ENCODE measurements around the gene ATP6V1D.
"Not testable (repeated sequence)": the region's sequence is repeated elsewhere in the genome, so short reads cannot be mapped to it uniquely, and the experiment has no call there.

Gene ATP6V1D

DNA sequence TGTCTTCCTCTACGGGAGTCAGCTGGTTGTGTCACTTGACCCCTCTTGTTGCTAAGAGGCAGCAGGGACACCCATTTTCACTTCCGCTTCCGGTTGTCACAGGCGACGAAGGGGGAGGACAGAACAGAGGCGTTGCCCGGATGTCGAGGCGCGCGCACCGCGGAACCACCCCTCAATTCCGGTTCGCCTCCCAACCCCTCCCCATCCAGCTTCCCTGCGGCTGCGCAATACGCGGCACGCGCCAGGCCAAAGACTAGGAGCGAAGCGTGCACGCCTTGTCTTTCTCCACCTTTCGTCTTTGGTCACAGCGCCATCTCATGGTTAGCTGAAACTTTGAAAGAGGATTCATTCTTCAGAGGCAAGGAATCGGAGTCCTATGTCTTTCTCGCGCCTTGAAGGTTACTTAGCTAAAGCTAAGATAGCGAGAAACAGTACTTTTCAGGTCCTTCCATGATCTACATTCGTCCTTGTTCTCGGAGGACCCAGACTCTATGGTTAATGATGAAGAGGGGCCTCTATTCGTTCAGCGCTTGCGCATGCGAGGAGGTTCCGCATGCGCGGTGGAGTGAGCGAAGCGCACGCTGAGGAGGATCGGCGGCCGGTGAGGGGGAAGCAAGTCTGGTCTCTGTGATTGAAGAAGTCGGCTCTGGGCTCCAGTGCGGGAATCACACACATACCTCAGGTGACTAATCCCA is at the start of gene ATP6V1D, which contains the start of gene EIF2S1:
Gene ATP6V1D (minus strand): TSS at position 30 of the 695 bp plus-strand sequence. CDS start 106 bp downstream, outside the sequence.
Gene EIF2S1 (plus strand): TSS at position 554 of the 695 bp plus-strand sequence. CDS start 4,440 bp downstream, outside the sequence.
- peak; percentile 96 to 99 (median 99) for DNase-seq

DNA sequence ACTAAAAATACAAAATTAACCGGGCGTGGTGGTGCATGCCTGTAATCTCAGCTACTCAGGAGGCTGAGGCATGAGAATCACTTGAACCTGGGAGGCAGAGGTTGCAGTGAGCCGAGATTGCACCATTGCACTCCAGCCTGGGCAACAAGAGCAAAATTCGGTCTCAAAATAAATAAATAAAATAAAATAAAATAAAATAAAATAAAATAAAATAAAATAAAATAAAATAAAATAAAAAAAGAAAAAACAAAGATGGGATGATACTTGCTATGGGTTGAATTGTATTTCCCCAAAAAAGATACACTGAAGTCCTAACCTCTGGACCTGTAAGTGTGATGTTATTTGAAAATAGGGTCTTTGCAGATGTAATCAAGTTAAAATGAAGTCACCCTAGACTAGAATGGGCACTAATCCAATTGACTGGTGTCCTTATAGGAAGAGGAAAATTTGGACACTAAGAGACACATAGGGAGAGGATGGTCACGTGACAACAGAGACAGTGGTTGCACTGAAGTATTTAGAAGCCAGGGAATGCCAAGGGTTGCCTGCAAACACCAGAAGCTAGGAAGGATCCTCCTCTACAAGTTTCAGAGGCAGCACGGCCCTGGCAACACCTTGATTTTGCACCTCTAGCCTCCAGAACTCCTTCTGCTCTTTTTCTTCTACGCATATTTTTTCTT is 48.7 kb upstream of the ATP6V1D start:
- not testable (repeated sequence) for DNase-seq

DNA sequence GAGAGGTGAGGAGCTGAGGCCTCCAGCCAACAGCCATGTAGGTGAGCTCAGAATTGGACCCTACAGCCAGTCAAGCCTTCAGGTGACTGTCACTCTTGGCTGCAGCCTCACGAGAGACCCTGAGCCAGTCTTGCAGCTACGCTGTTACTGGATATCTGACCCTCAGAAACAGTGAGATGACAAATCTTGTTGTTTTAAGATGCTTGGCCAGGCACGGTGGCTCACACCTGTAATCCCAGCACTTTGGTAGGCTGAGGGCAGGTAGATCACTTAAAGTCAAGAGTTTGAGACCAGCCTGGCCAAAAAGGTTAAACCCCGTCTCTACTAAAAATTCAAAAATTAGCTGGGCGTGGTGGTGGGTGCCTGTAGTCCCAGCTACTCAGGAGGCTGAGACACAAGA is 46.2 kb upstream of the ATP6V1D start:
- no peak for DNase-seq

DNA sequence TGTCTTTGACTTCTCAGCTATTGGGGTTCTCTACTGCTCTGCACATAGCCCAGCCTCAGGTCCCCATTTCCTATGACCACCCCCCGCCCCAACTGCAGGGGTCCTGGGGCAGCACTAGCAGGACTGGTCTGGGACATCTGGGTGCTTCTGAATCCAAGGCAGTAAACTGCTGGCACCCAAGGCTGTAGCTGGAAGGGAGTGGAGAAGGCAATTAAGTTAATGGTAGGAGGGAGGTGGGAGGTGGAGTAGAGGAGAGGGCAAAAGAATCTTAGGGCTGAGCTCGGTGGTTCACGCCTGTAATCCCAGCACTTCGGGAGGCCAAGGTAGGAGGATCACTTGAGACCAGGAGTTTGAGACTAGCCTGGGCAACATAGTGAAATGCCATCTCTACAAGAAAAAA is 40.8 kb upstream of the ATP6V1D start:
- no peak for DNase-seq

DNA sequence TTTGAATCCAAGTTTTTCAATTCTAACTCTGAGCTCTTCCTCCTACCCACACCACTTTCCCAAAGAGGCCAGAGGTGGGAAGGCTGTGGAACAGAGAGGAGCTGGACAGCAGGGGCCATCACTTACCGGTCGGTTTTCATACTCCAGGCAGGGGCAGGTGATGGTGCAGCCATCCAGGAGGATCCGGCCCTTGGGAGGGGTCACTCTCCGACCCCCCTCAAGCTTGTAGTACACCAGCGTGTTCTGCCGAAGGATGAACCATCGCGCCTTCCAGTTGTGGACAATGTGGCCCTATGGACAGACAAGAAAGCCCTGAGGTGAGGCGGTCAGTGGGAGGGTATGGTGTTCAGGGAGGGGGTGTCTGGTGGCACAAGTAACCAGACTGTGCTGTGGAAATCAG is 37.9 kb upstream of the ATP6V1D start:
- no peak for DNase-seq

DNA sequence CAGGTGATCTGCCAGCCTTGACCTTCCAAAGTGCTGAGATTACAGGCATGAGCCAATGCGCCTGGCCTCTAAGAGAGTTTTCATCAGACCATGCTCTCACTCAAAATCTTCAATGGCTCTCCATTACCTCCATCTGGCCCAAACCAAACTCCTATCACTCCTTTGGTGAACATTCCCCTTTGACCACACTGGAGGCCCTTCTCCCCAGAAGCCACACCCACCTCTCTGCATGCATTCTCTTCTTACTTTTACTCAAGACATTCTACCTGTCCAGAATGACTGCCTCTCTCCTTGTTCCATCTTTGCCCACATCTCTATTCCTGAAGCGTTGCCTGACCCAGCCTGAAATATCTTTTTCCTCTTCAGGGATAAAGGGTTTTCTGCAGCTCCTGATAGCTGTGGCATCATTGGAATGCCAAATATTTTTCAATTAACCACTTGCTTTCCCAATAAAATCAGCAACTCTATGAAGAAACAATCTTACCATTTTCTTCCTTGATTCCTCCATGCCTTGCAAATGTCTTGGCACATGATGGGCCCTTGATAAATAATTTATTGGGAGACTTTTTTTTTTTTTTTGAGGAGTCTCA is 36.9 kb upstream of the ATP6V1D start:
- DNase-seq, result no peak

DNA sequence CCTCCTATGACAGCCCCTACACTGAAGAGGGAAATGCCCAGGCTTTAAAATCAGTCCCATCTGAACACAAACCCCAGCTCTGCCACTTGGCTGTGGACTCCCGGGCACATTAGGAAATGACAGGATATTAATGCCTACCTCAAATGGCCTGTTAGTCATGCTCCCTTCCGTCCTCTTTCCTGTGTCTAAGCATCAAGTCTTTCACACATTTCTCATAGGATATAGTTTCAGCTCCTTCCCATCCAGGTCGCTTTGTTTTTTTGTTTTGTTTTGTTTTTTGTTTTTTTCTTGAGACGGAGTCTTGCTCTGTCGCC is 36.2 kb upstream of the ATP6V1D start:
- DNase-seq, result no peak

DNA sequence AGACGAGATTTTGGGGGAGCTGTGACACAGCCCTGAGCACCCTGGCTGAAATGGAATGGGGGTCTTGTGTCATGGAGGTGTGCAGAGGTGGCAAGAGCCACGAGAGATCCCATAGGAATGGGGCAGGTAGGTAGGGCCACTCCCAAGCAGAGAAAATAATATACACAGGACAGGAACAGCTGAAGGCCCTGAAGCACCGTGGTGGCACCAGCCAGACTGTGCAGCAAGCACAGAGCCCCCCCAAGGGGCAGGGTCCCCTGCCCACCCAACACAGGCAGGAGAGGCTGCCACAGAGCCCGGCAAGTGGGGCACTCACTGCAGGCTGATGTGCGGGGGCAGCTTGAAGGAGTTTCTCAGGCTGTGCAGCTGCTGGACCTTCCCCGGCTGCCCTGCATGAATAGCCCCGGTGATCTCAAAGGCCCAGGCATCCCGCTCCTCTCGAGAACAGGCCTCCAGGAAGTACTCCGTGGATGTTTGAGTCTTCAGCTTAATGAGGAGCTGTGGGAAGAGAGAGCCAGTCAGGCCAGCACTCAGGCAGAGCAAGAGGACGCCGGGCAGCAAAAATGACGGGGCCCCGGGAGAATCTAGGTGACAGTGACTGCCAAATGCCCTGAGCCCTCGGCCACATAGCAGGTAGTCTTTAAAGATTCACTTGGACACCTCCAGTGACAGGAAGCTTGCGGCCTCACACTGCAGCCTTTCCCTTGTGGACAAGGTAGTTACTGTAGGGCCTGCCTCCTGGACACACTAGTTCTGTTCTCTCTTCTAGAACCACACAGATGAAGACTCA is 35.7 kb upstream of the ATP6V1D start:
- DNase-seq, result no peak

DNA sequence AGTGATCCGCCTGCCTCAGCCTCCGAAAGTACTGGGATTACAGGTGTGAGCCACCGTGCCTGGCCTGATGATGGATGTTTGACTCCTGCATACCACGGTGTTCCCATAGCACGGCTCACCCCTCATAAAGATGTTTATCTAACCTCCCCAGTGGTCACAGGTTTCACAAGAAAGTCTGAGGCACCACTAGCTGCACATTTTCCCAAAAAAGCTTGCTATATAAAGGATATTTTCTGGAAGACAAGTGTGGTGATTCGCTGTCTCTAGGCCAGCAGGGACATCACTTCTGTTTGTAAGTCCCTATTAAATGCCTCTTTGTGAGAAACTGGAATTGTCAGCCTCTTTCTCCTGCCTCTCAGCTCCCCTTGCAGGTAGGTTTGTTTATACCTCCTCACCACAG is 34.1 kb upstream of the ATP6V1D start:
- no peak for DNase-seq

DNA sequence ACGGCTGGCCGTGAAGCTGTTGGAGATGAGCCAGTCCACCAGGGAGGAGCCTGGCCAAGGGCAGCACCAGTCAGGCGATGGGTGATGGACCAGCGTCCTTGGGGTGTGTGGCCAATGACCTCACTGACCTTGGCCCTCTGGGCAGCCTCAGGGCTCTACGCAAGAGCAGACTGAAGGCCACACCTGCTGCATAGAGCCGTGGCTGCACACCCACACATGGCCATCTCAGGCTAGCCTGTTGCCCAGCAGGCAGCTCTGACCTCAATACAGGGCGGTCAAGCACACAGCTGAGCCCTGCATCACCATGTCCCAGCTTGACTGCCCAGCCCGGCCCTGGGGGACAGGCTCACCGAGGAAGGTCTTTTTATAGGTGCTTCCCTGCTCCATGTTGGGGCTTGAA is 33.2 kb upstream of the ATP6V1D start:
- DNase-seq, result no peak

DNA sequence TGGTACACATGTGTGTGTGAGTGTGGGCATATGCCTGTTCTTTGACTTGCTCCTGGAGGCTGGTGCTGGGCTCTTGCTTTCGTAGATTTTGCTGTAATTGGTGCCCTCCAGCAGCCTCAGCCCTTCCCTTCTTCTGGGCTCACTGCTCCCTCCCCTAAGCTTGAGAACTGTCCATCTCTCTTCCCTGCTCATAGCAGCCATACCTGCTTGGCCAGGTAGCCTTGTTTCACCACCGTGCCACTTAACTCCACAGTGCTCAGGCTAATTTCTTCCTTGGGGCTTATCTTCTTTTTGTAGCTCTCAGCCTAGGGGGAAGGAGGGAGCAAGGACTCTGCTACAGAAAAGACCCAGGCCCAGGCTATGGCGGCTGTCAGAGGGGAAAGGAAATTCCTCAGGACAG is 32.5 kb upstream of the ATP6V1D start:
- no peak for DNase-seq

DNA sequence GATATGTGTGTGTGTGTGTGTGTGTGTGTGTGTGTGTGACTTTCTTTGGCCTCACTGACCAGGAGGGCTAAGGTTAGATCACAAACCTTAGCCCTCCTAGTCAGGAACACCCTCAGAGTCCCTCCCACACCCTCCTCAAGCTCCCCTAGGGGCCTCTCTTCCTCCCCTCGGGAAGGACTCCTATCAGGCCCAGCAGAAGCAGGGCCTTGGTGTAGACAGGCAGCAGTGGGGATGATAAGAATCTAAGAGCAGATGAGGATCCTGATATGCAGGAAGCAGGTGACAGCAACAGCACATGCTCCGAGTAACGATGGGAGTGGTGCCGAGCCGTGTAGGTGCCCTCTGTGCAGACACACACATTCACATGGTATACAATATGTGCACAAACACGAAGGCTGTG is 31.7 kb upstream of the ATP6V1D start:
- peak in 2 of 6 experiments; percentile 3 to 4 for DNase-seq

DNA sequence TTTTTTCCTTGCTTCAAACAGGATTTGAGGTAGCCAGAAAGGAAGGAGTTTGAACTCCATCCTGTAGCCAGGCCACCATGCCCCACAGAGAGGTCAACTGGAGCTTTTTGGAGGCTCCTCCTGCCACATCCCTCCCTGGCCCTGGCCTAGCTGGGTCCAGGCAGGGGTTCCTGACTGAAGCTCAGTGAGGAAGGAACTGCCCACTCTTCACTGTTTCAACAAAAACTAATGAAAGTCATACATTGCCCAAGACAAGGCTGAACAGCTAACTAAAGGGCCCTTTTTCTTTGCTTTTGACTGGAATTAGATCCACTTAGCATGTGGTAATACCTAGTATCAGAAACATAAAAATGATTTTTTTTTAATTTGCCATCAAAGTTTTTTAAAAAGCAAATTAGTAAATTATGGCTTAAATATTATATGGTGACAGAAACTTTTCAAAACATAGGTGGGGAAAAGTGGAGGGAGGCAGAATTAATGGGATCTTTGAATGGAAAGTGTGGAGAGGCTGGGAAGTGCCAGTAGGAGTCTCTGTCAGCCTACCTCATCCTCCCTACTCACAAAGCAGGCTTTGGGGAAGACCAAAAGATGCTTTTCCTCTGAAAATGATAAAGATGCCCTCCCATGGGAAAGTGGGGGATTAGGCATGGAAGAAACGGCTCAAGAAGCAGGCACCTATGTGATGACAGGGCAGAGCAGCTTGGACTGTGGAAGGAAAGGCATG is 30.4 kb upstream of the ATP6V1D start:
- no peak for DNase-seq

DNA sequence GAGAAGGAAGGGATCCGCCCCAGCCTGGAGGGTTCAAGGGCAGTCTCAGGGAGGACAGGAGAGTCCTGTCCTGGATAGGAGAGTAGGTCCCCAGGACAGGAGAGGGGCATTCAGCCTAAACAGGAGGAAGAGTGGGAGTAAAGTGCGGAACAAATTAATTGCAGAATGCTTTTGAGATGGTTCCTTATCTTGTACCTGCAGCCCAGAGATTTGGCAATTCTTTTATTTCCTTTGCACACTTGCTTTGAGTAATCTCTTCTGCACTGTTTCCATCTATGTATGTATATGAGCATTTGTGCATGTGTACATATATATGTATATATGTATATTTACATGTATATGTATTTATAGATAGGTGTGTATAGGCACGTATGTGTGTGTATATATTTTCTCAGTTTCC is 29.7 kb upstream of the ATP6V1D start:
- no peak for DNase-seq

DNA sequence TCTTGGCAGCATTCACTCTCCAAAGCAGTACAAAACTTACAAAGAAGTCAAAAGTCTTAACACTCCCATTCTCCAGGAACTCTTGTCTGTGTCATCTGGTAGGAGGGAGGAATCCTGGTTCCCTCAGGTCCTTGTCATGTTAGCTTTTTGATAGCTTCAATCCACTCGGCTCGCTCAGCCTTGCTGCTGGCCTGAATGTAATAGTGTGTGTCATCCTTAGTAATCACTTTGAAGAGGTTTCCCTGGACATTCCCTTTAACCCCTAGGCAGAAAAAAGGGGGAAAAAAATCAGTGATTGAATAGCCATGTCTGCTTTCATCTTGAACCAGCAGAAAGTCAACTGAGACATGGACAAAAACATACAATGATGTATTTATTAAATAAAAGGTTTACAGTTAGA is 27.6 kb upstream of the ATP6V1D start:
- no peak for DNase-seq

DNA sequence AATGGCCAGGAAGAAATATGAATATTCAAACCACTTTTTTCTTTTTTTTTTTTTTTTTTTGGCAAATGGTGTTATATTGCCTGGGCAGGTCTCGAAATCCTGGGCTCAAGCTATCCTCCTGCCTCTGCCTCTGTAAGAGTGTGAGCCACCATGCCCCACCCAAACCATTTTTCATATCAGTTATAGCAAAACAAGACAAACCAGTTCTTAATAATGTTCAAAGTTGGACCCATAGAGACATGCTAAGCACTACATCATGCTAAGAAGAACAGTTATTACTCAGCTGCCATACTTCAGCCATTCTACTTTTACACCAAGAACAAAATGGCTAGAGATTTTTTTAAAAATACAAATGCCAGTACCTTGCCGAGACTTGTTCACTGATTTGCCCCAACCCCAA is 26.0 kb upstream of the ATP6V1D start:
- DNase-seq, result no peak

DNA sequence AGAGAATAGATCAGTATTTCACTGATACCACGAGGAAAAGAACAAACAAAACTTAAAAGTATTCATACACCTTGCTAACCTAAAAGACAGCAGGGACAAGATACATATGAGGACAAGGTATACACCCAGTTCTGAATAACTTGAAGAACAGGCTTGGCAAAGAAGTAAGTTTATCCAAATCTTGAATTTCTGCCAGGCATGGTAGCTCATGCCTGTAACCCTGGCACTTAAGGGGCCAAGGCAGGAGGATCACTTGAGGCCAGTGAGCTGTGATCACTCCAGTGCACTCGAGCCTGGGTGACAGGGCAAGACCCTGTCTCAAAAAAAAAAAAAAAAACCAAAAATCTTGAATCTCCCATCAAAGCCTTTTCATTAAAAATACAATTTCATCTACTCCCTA is 25.5 kb upstream of the ATP6V1D start:
- DNase-seq, result no peak

DNA sequence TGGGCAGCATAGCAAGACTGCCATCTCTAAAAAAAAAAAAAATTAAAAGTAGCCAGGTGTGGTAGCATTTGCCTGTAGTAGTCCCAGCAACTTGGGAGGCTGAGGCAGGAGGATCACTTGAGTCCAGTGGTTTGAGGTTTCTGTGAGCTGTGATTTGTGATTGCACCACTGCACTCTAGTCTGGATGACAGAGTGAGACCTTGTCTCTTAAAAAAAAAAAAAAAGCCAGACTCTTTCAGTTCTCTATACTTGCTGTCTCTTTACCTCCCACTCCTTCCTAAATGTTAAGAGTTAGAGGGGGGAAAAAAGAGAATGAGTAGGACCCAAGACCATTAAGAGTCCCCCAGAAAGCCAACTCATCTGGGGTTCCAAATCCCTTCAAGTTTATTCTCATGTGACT is 18.3 kb upstream of the ATP6V1D start:
- no peak for DNase-seq

DNA sequence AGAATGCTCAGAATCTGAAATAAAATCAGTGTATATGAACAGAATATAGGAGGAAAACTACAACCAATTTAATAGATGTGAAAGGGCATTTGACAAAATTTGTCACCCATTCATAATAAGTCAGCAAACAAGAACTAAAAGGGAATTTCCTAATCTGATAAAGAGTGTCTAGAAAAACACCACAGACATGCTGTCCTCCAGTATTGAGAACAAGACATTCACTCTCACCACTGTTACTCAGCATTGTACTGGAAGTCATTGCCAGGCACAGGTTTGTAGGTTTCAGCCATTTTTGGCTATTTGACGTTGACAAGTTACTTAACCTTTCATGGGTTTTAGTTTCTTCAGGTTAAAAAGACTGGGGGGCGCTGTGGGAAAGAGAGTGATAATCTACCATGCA is 13.7 kb upstream of the ATP6V1D start:
- DNase-seq, result no peak

DNA sequence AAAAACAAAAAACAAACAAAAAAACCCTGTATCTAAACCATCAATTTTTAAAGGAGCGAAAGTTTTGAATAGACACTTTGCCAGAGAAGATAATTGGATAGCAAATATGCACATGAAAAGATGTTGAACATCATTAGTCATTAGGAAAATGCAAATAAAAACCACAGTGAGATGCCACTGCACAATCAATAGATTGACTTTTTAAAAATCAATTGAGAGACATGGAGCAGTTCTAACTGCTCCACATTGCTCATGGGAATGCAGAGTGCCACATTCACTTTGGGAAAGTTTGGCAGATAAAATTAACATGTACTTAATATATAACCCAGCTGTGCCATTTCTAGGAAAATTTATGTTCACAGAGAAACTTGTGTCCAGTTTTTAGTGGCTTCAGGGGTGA is 13.2 kb upstream of the ATP6V1D start:
- no peak for DNase-seq

DNA sequence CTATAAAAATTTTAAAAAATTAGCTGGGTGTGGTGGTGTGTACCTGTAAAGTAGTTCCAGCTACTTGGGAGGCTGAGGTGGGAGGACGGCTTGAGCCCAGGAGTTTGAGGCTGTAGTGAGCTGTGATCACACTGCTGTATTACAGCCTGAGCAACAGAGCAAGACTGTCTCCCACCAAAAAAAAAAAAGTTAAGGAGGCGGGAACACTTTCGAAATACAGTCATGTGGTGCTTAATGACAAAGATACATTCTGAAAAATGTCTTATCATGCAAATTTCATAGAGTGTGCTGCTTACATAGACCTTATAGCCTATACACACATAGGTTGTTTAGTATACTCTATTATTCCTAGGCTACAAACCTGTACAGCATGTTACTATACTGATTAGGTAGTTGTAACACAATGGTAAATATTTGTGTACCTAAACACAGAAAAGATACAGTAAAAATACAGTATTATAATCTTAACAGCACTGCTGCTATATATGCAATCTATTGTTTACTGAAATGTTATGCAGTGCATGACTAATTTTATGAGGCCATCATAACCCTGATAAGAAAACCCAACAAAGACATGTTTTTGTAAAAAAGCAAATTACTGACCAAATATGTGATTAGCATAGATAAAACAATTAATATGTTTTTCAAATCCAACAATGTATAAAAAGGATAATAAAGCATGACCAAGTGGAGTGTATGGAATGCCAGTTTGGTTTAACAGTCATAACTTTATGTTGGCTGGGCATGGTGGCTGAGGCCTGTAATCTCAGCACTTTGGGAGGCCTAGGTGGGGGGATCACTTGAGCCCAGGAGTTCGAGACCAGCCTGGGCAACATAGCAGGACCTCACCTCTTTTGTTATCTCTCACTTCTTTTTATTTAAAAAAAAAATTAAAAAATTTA is 11.9 kb upstream of the ATP6V1D start:
- DNase-seq, result no peak

DNA sequence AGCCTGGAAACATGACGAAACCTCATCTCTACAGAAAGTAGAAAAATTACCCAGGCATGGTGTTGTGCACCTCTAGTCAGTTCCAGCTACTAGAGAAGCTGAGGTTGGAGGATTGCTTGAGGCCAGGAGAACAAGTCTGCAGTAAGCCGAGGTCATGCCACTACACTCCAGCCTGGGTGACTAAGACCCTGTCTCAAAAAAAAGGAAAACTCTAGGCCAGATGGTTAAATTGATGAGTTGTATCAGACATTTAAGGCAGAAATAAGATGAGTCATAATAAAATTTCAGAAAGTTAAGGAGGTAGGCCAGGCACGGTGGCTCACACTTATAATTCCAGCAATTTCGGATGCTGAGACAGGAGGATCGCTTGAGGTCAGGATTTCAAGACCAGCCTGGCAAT is 11.2 kb upstream of the ATP6V1D start:
- no peak for DNase-seq
